CD4-positive, alpha-beta memory T cell (primary cell): ENCODE data around the gene PSEN1. TPM values are rescaled to one million over a fixed set of nuclear protein-coding genes. Genes with fewer than 3 reads are reported as not detected.

Experiments
- CTCF ChIA-PET: fragments of 350-600 bp; sonication (Branson Sonifier 250); formaldehyde crosslinking; loops from one replicate; lab custom pipeline; 2021; ENCODE audit warnings: inconsistent platforms; ENCODE audit not compliant: partially characterized antibody; lab: Charles Lee
- POLR2A ChIA-PET: fragments of 350-600 bp; sonication (Branson Sonifier 250); formaldehyde crosslinking; loops from one replicate; lab custom pipeline; 2021; ENCODE audit not compliant: partially characterized antibody; lab: Charles Lee
- DNase-seq, 5 donors: peaks; one replicate each; pipeline versions ENCODE4 v3.0.0 to v3.0.0-alpha.2; 2020 to 2022; ENCODE audit warnings: mixed read lengths in 1 of 5
- H3K27ac ChIP-seq: one replicate; pipeline ENCODE4 v1.7.0; 2013; ENCODE audit warnings: low read depth, low read length
- H3K27me3 ChIP-seq: 2 replicates; pipeline ENCODE4 v1.7.0; 2013; ENCODE audit warnings: mild to moderate bottlenecking, low read length, moderate library complexity; ENCODE audit not compliant: insufficient read depth
- H3K36me3 ChIP-seq: 2 replicates; pipeline ENCODE4 v1.7.0; 2013; ENCODE audit warnings: mild to moderate bottlenecking, low read length, moderate library complexity; ENCODE audit not compliant: insufficient read depth
- H3K4me1 ChIP-seq: 2 replicates; pipeline ENCODE4 v1.7.0; 2013; ENCODE audit warnings: mild to moderate bottlenecking, low read length, moderate library complexity; ENCODE audit not compliant: insufficient read depth
- H3K4me3 ChIP-seq, 2 donors: one replicate each; pipeline ENCODE4 v1.7.0; 2013; ENCODE audit warnings: low read length in 2 of 2, mild to moderate bottlenecking in 1 of 2
- H3K9me3 ChIP-seq, 2 donors: one replicate each; pipeline ENCODE4 v1.7.0; 2013; ENCODE audit warnings: low read length in 2 of 2, control low read depth in 1 of 2; ENCODE audit not compliant: control insufficient read depth in 1 of 2
- H3K27ac Mint-ChIP-seq, 7 donors: one replicate each; pipeline ENCODE4 v1.8.0; 2020 to 2021; ENCODE audit warnings: mixed read lengths in 7 of 7, mild to moderate bottlenecking in 6 of 7, inconsistent platforms in 3 of 7, moderate library complexity in 3 of 7
- H3K27me3 Mint-ChIP-seq, 2 donors: one replicate each; pipeline ENCODE4 v1.8.0; 2020 to 2021; ENCODE audit warnings: mixed read lengths in 2 of 2
- H3K36me3 Mint-ChIP-seq, 2 donors: one replicate each; pipeline ENCODE4 v1.8.0; 2020 to 2021; ENCODE audit warnings: mixed read lengths in 2 of 2, inconsistent platforms in 1 of 2, mild to moderate bottlenecking in 1 of 2
- H3K4me1 Mint-ChIP-seq, 4 donors: one replicate each; pipeline ENCODE4 v1.8.0; 2020 to 2021; ENCODE audit warnings: mixed read lengths in 4 of 4, mild to moderate bottlenecking in 1 of 4
- H3K4me3 Mint-ChIP-seq, 8 donors: one replicate each; pipeline ENCODE4 v1.8.0; 2020 to 2021; ENCODE audit warnings: mixed read lengths in 8 of 8, mild to moderate bottlenecking in 7 of 8, moderate library complexity in 6 of 8, inconsistent platforms in 3 of 8
- H3K9me3 Mint-ChIP-seq, 8 donors: one replicate each; pipeline ENCODE4 v1.8.0; 2020 to 2021; ENCODE audit warnings: mixed read lengths in 8 of 8, mild to moderate bottlenecking in 5 of 8, inconsistent platforms in 3 of 8, moderate library complexity in 1 of 8
- intact Hi-C: fragments of 100-400 bp; cut with micrococcal nuclease; formaldehyde crosslinking; loops from one replicate; pipeline ENCODE4 v1.15.1; 2023
- polyA plus RNA-seq, 2 donors: library from polyadenylated mRNA; unstranded; fragments of 300-500 nt; fragmentation: Illumina TruSeq; gene quantifications; one replicate each; pipeline ENCODE4 v1.2.3, GENCODE V29; 2021
- total RNA-seq, 2 experiments: library from RNA; stranded (reverse); gene quantifications; one replicate each; pipeline ENCODE4 v1.2.3, GENCODE V29; 2021

Gene PSEN1
- total and polyA plus RNA-seq, 4 experiments from 2014 or later, result 36.0 to 51.7 (median 41.8) TPM

- peaks cover 6 to 18% (median 9%) of the 10 kb centered on the region in 4 donors for H3K4me1 Mint-ChIP-seq
- peak overlapping the region in 4 of 7 donors; percentile 3 to 74 (median 36) for H3K27ac Mint-ChIP-seq
- no peak for DNase-seq
- Histone ChIP-seq H3K36me3 (no peaks in the 10 kb centered on the region), H3K9me3 (no peaks in the 10 kb centered on the region), H3K4me1 (no peaks in the 10 kb centered on the region), H3K27me3 (no peaks in the 10 kb centered on the region), H3K4me3 (no peak overlapping the region), H3K27ac (no peak overlapping the region)
- H3K27me3 Mint-ChIP-seq, result peaks cover 0 to 1% of the 10 kb centered on the region in 2 donors
- peaks cover 15 to 19% of the 10 kb centered on the region in 2 donors for H3K36me3 Mint-ChIP-seq
- CTCF ChIA-PET, result interaction anchor here (0.6 to 0.8 kb wide), 2 partner anchors 25 to 417 kb away, joined by 3 read pairs; no protein-coding TSS in a partner anchor
- POLR2A ChIA-PET, result no interaction called here
- intact Hi-C loops, result no loop called here
- H3K4me3 Mint-ChIP-seq, result peak overlapping the region; percentile 7 to 76 (median 58)
- H3K9me3 Mint-ChIP-seq, result no peaks in the 10 kb centered on the region
Observed at GRCh38 chr14:73269729-73270531, 133.6 kb downstream of the PSEN1 start.

- Histone ChIP-seq H3K9me3 (no peaks in the 10 kb centered on the region), H3K27me3 (no peaks in the 10 kb centered on the region), H3K27ac (no peak overlapping the region), H3K4me3 (no peak overlapping the region), H3K4me1 (no peaks in the 10 kb centered on the region), H3K36me3 (peaks cover 14% of the 10 kb centered on the region)
- Mint-ChIP-seq H3K27ac (no peak overlapping the region), H3K9me3 (no peaks in the 10 kb centered on the region), H3K4me3 (no peak overlapping the region), H3K36me3 (peaks cover 35 to 39% of the 10 kb centered on the region in 2 donors), H3K4me1 (peaks cover 6 to 18% (median 9%) of the 10 kb centered on the region in 4 donors), H3K27me3 (peaks cover 0 to 1% of the 10 kb centered on the region in 2 donors)
- no peak for DNase-seq
- intact Hi-C loops, result no loop called here
- CTCF ChIA-PET, result no interaction called here
- POLR2A ChIA-PET, result no interaction called here
Observed at GRCh38 chr14:73272393-73272792, 136.1 kb downstream of the PSEN1 start.

Other genes with a start within 250 kb of the PSEN1 start
- under 1 TPM in 1 of 2 experiments, not detected in 1; 0.35 TPM for gene DPF3, start 242.4 kb upstream of the PSEN1 start, total RNA-seq
- under 1 TPM in 1 of 2 donors, not detected in 1; 0.25 TPM for gene DPF3, start 242.4 kb upstream of the PSEN1 start, polyA plus RNA-seq
- gene DCAF4, start 210.0 kb upstream of the PSEN1 start, total RNA-seq, result 10 to 100 TPM; 25.2 to 26.9 TPM
- 10 to 100 TPM in 1 of 2 donors, 1 to 10 TPM in 1; 7.2 to 10.2 TPM for gene DCAF4, start 210.0 kb upstream of the PSEN1 start, polyA plus RNA-seq
- 10 to 100 TPM; 18.7 to 21.5 TPM for gene ZFYVE1, start 109.4 kb upstream of the PSEN1 start, total RNA-seq
- 10 to 100 TPM in 1 of 2 donors, 1 to 10 TPM in 1; 4.5 to 11.0 TPM for gene ZFYVE1, start 109.4 kb upstream of the PSEN1 start, polyA plus RNA-seq
- 100 to 1,000 TPM; 143 to 149 TPM for gene RBM25, start 78.0 kb upstream of the PSEN1 start, total RNA-seq
- gene RBM25, start 78.0 kb upstream of the PSEN1 start, polyA plus RNA-seq, result 10 to 100 TPM; 28.1 to 63.5 TPM
- gene PAPLN, start 101.0 kb downstream of the PSEN1 start, total RNA-seq, result under 1 TPM; 0.11 to 0.17 TPM
- gene PAPLN, start 101.0 kb downstream of the PSEN1 start, polyA plus RNA-seq, result under 1 TPM; 0.32 to 0.50 TPM